Aorta (tissue), 5 donors: ENCODE data around the gene WEE2. TPM values are rescaled to one million over a fixed set of nuclear protein-coding genes. Genes with fewer than 3 reads are reported as not detected.
A peak's percentile ranks its signal among the peaks of the same experiment; 100 is the strongest.

Experiments used
- ATAC-seq: fragments of 200-7000 bp; cut with Tn5 transposase; one replicate; pipeline ENCODE4 v1.9.1; 2022; ENCODE audit warnings: moderate library complexity; ENCODE audit not compliant: low FRiP score
- DNase-seq, 2 donors: peaks; one replicate each; pipeline ENCODE4 v3.0.0-alpha.2; 2020
- H3K27ac ChIP-seq, 2 donors: one replicate each; pipeline ENCODE4 v1.5.1; 2013; ENCODE audit warnings: low read length in 2 of 2, mild to moderate bottlenecking in 2 of 2, moderate library complexity in 2 of 2, control low read depth in 1 of 2, inconsistent platforms in 1 of 2, low read depth in 1 of 2
- H3K27me3 ChIP-seq, 2 donors: one replicate each; pipeline ENCODE4 v1.6.1; 2013; ENCODE audit warnings: control low read depth in 1 of 2, low read length in 1 of 2, mild to moderate bottlenecking in 1 of 2, moderate library complexity in 1 of 2; ENCODE audit not compliant: insufficient read depth in 2 of 2, control insufficient read depth in 1 of 2
- H3K36me3 ChIP-seq, 2 donors: one replicate each; pipeline ENCODE4 v1.6.1; 2013; ENCODE audit warnings: control low read depth in 1 of 2, low read length in 1 of 2, mild to moderate bottlenecking in 1 of 2; ENCODE audit not compliant: insufficient read depth in 2 of 2, control insufficient read depth in 1 of 2
- H3K4me1 ChIP-seq, 2 donors: one replicate each; pipeline ENCODE4 v1.6.1; 2013; ENCODE audit warnings: low read length in 2 of 2, control low read depth in 1 of 2, mild to moderate bottlenecking in 1 of 2, moderate library complexity in 1 of 2; ENCODE audit not compliant: insufficient read depth in 2 of 2, control insufficient read depth in 1 of 2
- H3K4me3 ChIP-seq, 2 donors: one replicate each; pipeline ENCODE4 v1.5.1; 2013; ENCODE audit warnings: low read length in 2 of 2, control low read depth in 1 of 2, mild to moderate bottlenecking in 1 of 2
- H3K9me3 ChIP-seq: one replicate; pipeline ENCODE4 v1.6.1; 2013; ENCODE audit warnings: mild to moderate bottlenecking, low read length; ENCODE audit not compliant: control insufficient read depth
- WGBS, 2 donors: extraction: QIAGEN DNeasy Blood & Tissue Kit; methylation state at CpG; one replicate each; pipeline ENCODE4 v1.1.7; 2013; 5-methylcytosine and 5-hydroxymethylcytosine counted together
- intact Hi-C, 2 donors: fragments of 100-400 bp; cut with DNase I; formaldehyde crosslinking; loops; one replicate each; pipeline versions ENCODE4 v1.14.2 to v1.15.0; 2022
- polyA plus RNA-seq, 2 donors: library from polyadenylated mRNA; stranded (reverse); fragments of 200-250 nt; gene quantifications; one replicate each; pipeline ENCODE4 v1.2.3, GENCODE V29; 2013
- total RNA-seq, 2 donors: library from RNA; stranded (reverse); fragmentation: NEBNext Ultra II Directional; extraction: Animal tissue kit (Norgen Biotek cat#: 25700); gene quantifications; one replicate each; pipeline ENCODE4 v1.2.1, GENCODE V29; 2021
- donor health status: healthy with polysubstance abuse.
- donor health status: Bipolar disorder and iron deficiency.
- donor health status: DM: no; HTN: no; CAD: no.
- donor health status: DM: no; HTN: no; CAD: no.
- donor health status: DM: yes; HTN: yes; CAD: no.

The WEE2 gene
- total and polyA plus RNA-seq, 4 donors, result 0.12 TPM; not detected in 3

GRCh38 chr7:141671705-141672496 is 36.3 kb upstream of the WEE2 start:
- Histone ChIP-seq H3K4me3 (no peak overlapping the region), H3K9me3 (no peaks in the 10 kb centered on the region), H3K4me1 (peaks cover 3 to 4% of the 10 kb centered on the region in 2 donors), H3K27me3 (no peaks in the 10 kb centered on the region), H3K36me3 (no peaks in the 10 kb centered on the region), H3K27ac (no peak overlapping the region)
- intact Hi-C loops, result no loop called here
- DNase-seq (no peak), ATAC-seq (no peak)
- 97 to 99% methylated on average over 7 of the region's 7 CpGs for WGBS, 2 donors

- 41 to 46% methylated on average over 3 of the region's 3 CpGs for WGBS, 2 donors
- ATAC-seq, result no peak
- no peak overlapping the region for H3K4me3 ChIP-seq
- intact Hi-C loops, result no loop called here
- H3K36me3 ChIP-seq, result no peaks in the 10 kb centered on the region
- H3K27me3 ChIP-seq, result no peaks in the 10 kb centered on the region
- no peak for DNase-seq
- H3K9me3 ChIP-seq, result no peaks in the 10 kb centered on the region
- no peak overlapping the region for H3K27ac ChIP-seq
- H3K4me1 ChIP-seq, result peaks cover 3 to 4% of the 10 kb centered on the region in 2 donors
These were observed 34.8 kb upstream of the WEE2 start for GRCh38 chr7:141673346-141673745.

- Histone ChIP-seq H3K36me3 (no peaks in the 10 kb centered on the region), H3K27me3 (no peaks in the 10 kb centered on the region), H3K27ac (no peak overlapping the region), H3K4me1 (peaks cover 3 to 4% of the 10 kb centered on the region in 2 donors), H3K9me3 (no peaks in the 10 kb centered on the region), H3K4me3 (no peak overlapping the region)
- DNase-seq (no peak), ATAC-seq (peak; percentile 38)
- intact Hi-C loops, result no loop called here
- WGBS, 2 donors, result 17 to 29% methylated on average over 5 of the region's 5 CpGs
These were observed 33.9 kb upstream of the WEE2 start for GRCh38 chr7:141674171-141674671.

GRCh38 chr7:141674702-141675101 is 33.5 kb upstream of the WEE2 start:
- 48 to 53% methylated on average over 4 of the region's 4 CpGs for WGBS, 2 donors
- H3K36me3 ChIP-seq, result no peaks in the 10 kb centered on the region
- intact Hi-C loops, result no loop called here
- no peaks in the 10 kb centered on the region for H3K9me3 ChIP-seq
- H3K4me1 ChIP-seq, result peaks cover 3 to 4% of the 10 kb centered on the region in 2 donors
- no peak overlapping the region for H3K4me3 ChIP-seq
- H3K27me3 ChIP-seq, result no peaks in the 10 kb centered on the region
- no peak overlapping the region for H3K27ac ChIP-seq
- DNase-seq (no peak), ATAC-seq (no peak)

- intact Hi-C loops, result no loop called here
- H3K27me3 ChIP-seq, result no peaks in the 10 kb centered on the region
- 31 to 34% methylated on average over 6 of the region's 6 CpGs for WGBS, 2 donors
- no peak overlapping the region for H3K4me3 ChIP-seq
- H3K9me3 ChIP-seq, result no peaks in the 10 kb centered on the region
- no peaks in the 10 kb centered on the region for H3K36me3 ChIP-seq
- ATAC-seq, result no peak
- no peak for DNase-seq
- no peak overlapping the region for H3K27ac ChIP-seq
- H3K4me1 ChIP-seq, result peaks cover 3 to 4% of the 10 kb centered on the region in 2 donors
These were observed 32.5 kb upstream of the WEE2 start for GRCh38 chr7:141675436-141676215.

GRCh38 chr7:141676618-141677017 is 31.5 kb upstream of the WEE2 start:
- peaks cover 3 to 4% of the 10 kb centered on the region in 2 donors for H3K4me1 ChIP-seq
- intact Hi-C loops, result no loop called here
- ATAC-seq (no peak), DNase-seq (no peak)
- peaks cover 0 to 2% of the 10 kb centered on the region in 2 donors for H3K36me3 ChIP-seq
- no peaks in the 10 kb centered on the region for H3K27me3 ChIP-seq
- no peak overlapping the region for H3K4me3 ChIP-seq
- WGBS, 2 donors, result 77 to 86% methylated on average over 3 of the region's 3 CpGs
- no peaks in the 10 kb centered on the region for H3K9me3 ChIP-seq
- H3K27ac ChIP-seq, result no peak overlapping the region

- H3K27ac ChIP-seq, result no peak overlapping the region
- H3K4me1 ChIP-seq, result peaks cover 2 to 3% of the 10 kb centered on the region in 2 donors
- intact Hi-C loops, result no loop called here
- no peaks in the 10 kb centered on the region for H3K9me3 ChIP-seq
- DNase-seq (no peak), ATAC-seq (no peak)
- H3K27me3 ChIP-seq, result no peaks in the 10 kb centered on the region
- no peak overlapping the region for H3K4me3 ChIP-seq
- peaks cover 0 to 7% of the 10 kb centered on the region in 2 donors for H3K36me3 ChIP-seq
These were observed 29.1 kb upstream of the WEE2 start for GRCh38 chr7:141679014-141679413.

- Histone ChIP-seq H3K4me3 (no peak overlapping the region), H3K9me3 (no peaks in the 10 kb centered on the region), H3K27ac (no peak overlapping the region), H3K4me1 (peaks cover 3 to 7% of the 10 kb centered on the region in 2 donors), H3K36me3 (peaks cover 0 to 7% of the 10 kb centered on the region in 2 donors), H3K27me3 (no peaks in the 10 kb centered on the region)
- intact Hi-C loops, result no loop called here
- 91 to 93% methylated on average over 27 of the region's 27 CpGs for WGBS, 2 donors
- DNase-seq, result no peak
- ATAC-seq, result no peak
These were observed 22.7 kb upstream of the WEE2 start for GRCh38 chr7:141685285-141686023.
